GM21529 (cell line): Measurements from ENCODE around the gene SH3BP4.

Experiments used
- ATAC-seq: cut with Tn5 transposase; IDR thresholded peaks from one replicate; pipeline ENCODE4 v1.9.1; 2021; ENCODE audit not compliant: unreplicated experiment

The SH3BP4 gene

GRCh38 chr2:234940527-234940926 is 11.3 kb upstream of the SH3BP4 start:
- no peak for ATAC-seq

- no peak for ATAC-seq
These were observed 6.4 kb upstream of the SH3BP4 start for GRCh38 chr2:234945339-234945873.

GRCh38 chr2:234947556-234947955 is 4.3 kb upstream of the SH3BP4 start:
- no peak for ATAC-seq

DNA sequence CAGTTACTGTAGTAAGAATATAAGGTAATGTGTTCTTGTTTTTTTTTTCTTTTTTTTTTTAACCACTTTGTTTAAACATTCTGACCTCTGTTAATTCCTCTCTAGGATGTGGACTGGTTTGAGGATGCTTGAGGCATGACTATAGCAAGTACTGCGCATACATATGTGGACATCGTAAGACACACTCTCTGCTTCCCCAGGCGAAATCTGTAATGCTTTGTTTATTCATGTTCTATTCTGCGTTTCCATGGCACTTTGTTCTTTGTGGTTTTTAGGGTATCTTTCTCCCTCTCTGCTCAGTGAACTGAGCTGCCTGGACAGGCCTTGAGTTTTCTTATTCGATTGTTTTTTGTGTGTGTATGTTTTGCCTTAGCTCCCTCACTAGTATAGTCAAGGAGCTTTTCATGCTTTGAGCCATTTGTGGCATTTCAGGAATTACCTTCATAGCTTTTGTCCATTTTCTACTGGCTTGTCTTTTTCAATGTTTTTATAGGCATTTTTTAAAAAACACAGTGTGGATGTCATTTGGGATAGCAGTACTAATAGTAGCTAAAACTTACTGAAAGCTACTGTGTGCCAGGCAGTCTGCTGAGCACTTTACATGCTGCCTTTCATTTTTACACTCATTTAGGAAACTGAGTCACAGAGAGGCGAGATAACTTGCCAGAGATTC is 1.9 kb upstream of the SH3BP4 start:
- no peak for ATAC-seq

GRCh38 chr2:234950435-234950729 is 1.4 kb upstream of the SH3BP4 start:
- no peak for ATAC-seq

- ATAC-seq = no peak
These were observed 820 bp upstream of the SH3BP4 start for GRCh38 chr2:234950730-234951663.

- ATAC-seq = no peak
These were observed 676 bp downstream of the SH3BP4 start for GRCh38 chr2:234952270-234953115.

GRCh38 chr2:234953116-234954031 is 1.6 kb downstream of the SH3BP4 start:
- no peak for ATAC-seq

GRCh38 chr2:234954551-234954992 is 2.8 kb downstream of the SH3BP4 start:
- ATAC-seq = no peak

DNA sequence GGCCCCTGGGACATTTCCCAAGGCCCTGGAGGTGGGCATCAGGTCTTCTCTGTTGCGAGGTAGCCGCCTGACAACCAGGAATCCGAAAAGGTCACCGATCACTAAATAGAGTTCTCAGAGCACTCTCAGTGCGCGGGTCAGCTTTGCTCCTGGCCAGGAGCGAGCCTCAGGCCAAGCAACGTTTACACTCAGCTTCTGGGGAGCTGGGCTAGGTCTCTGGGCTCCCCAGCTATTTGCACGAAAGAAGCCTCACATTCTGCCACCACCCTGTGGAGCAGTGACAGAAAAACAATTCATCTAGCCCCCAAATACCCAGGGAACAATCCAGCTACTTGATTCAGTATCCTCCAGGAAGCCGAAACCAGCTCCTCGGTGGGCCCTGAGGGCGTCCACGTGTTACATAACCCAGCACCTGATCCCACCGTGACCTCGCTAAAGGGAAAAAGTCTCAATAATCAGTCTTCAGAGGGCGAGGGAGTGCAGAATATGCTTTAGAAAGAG is 3.3 kb downstream of the SH3BP4 start:
- ATAC-seq = no peak

- no peak for ATAC-seq
These were observed 4.2 kb downstream of the SH3BP4 start for GRCh38 chr2:234955971-234956509.

DNA sequence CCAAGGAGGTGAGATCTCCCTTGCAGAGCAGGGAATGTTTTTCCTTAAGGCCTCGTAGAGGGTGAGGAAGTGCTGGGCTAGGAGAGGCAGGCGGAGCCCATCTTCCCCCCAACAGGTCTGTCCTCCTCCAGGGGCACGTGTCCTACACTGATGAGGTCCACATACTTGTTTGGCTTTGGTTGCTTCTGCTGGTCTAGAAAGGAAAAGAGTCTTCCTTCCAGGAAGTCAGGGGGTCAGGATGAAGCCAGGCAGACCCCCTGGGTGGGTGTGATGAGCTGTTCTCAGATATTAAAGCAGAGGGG is 6.0 kb downstream of the SH3BP4 start:
- no peak for ATAC-seq

GRCh38 chr2:234958311-234958710 is 6.5 kb downstream of the SH3BP4 start:
- no peak for ATAC-seq

- ATAC-seq = no peak
These were observed 7.1 kb downstream of the SH3BP4 start for GRCh38 chr2:234958746-234959395.

DNA sequence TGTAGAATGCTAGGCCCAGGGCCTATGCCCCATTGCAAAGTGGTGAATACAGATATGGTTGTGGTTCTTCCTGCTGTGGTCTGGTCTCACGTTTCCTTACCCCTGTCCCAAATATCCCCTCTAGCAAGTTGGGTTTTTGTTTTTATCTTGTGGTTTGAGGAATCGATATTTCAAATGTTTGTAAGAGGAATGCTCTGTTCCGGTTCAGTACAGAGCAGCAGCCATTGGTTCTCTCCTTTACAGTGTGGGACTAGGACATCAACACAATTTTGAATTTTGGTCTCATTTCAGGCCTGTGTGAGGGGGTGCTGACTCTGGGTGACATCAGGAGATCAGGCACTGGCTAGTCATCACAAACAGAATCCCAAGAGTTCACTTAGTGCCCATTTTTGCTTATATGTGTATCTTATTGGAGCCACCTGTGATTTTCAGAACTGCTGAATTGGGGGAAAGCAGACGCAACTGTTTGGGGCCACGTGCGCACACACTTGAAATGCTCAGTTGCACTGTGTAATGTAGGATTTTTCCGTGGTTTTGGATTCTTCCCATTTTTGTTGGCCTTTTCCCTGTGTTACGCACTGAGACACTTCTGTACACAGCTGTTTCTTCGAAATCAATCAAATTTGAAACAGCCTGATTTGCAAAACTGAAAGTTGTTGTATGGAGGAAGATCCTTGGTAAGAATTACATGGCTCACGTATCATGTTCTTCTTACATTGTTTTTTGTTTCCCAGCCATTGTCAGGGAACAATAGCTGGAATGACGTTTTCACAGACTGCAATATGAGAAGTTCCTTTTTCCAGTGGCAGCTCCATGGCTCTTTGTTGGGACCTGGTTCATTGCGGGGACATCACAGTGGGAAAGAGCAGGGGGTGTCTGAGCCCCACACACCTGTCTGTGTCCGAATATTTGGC is 8.6 kb downstream of the SH3BP4 start:
- ATAC-seq = no peak

GRCh38 chr2:234961784-234962183 is 10.0 kb downstream of the SH3BP4 start:
- no peak for ATAC-seq

GRCh38 chr2:234963773-234964615 is 12.2 kb downstream of the SH3BP4 start:
- ATAC-seq = no peak
